Activated naive CD4-positive, alpha-beta T cell treated with anti-CD3 and anti-CD28 coated beads, Interleukin-2, amount 50 U/mL, for 72 hours (primary cell): Measurements from ENCODE around the gene NPRL2. TPM values are rescaled to one million over a fixed set of nuclear protein-coding genes. Genes with fewer than 3 reads are reported as not detected.

Source experiments
- ATAC-seq, 2 donors: fragments of 150-1000 bp; cut with Tn5 transposase; 2 replicates each; pipeline ENCODE4 v1.10.0; 2021; ENCODE audit warnings: mild to moderate bottlenecking in 2 of 2, moderate library complexity in 2 of 2
- DNase-seq, 2 donors: peaks; one replicate each; pipeline ENCODE4 v3.0.0; 2021 to 2022; ENCODE audit warnings: low spot score in 2 of 2
- H3K27ac Mint-ChIP-seq, 2 donors: one replicate each; pipeline ENCODE4 v1.8.0; 2022; ENCODE audit warnings: mild to moderate bottlenecking in 2 of 2, mixed read lengths in 2 of 2
- H3K36me3 Mint-ChIP-seq, 2 donors: one replicate each; pipeline ENCODE4 v1.8.0; 2022; ENCODE audit warnings: mixed read lengths in 2 of 2
- H3K9me3 Mint-ChIP-seq, 2 donors: one replicate each; pipeline ENCODE4 v1.8.0; 2022; ENCODE audit warnings: mixed read lengths in 2 of 2
- total RNA-seq, 2 donors: library from RNA; stranded (reverse); gene quantifications; one replicate each; pipeline ENCODE4 v1.2.3, GENCODE V29; 2022

NPRL2 gene
- total RNA-seq, 2 donors from 2014 or later = 42.3 to 50.7 TPM

- no peak for ATAC-seq
- Mint-ChIP-seq H3K36me3 (no peaks in the 10 kb centered on the region), H3K27ac (peak overlapping the region in 1 of 2 donors; percentile 93), H3K9me3 (no peaks in the 10 kb centered on the region)
- DNase-seq = no peak
Measured at GRCh38 chr3:50325113-50325480, 25.5 kb downstream of the NPRL2 start.

GRCh38 chr3:50324351-50325112, 26.0 kb downstream of the NPRL2 start:
- ATAC-seq (peak in 1 of 2 donors; percentile 34), DNase-seq (peak in 1 of 2 donors; percentile 77)
- Mint-ChIP-seq H3K9me3 (no peaks in the 10 kb centered on the region), H3K27ac (peak overlapping the region; percentile 49 to 93), H3K36me3 (no peaks in the 10 kb centered on the region)

- Mint-ChIP-seq H3K36me3 (no peaks in the 10 kb centered on the region), H3K27ac (peak overlapping the region; percentile 49 to 87)
- no peak for ATAC-seq
Measured at GRCh38 chr3:50323614-50324199, 26.9 kb downstream of the NPRL2 start.

GRCh38 chr3:50323092-50323600, 27.4 kb downstream of the NPRL2 start:
- no peaks in the 10 kb centered on the region for H3K36me3 Mint-ChIP-seq
- no peaks in the 10 kb centered on the region for H3K9me3 Mint-ChIP-seq
- DNase-seq = no peak
- ATAC-seq = no peak
- H3K27ac Mint-ChIP-seq = peak overlapping the region; percentile 49 to 87

More at GRCh38 chr3:50323614-50324199, 26.9 kb downstream of the NPRL2 start:
- H3K9me3 Mint-ChIP-seq = no peaks in the 10 kb centered on the region
- DNase-seq = no peak

GRCh38 chr3:50322386-50323091, 28.0 kb downstream of the NPRL2 start, which contains the start of gene HYAL2:
TSS of gene HYAL2 (minus strand) at chr3:50322745. CDS start at chr3:50320489, 2,256 bp downstream.
- no peaks in the 10 kb centered on the region for H3K36me3 Mint-ChIP-seq
- H3K9me3 Mint-ChIP-seq = no peaks in the 10 kb centered on the region
- H3K27ac Mint-ChIP-seq = peak within 1 kb of the TSS; percentile 87 to 94
- DNase-seq (no peak), ATAC-seq (no peak)

- ATAC-seq (no peak), DNase-seq (no peak)
- Mint-ChIP-seq H3K9me3 (no peaks in the 10 kb centered on the region), H3K27ac (peak overlapping the region in 1 of 2 donors; percentile 87), H3K36me3 (no peaks in the 10 kb centered on the region)
Measured at GRCh38 chr3:50322115-50322385, 28.5 kb downstream of the NPRL2 start.

- DNase-seq (peak; percentile 86 to 91), ATAC-seq (peak; percentile 85 to 86)
- Mint-ChIP-seq H3K9me3 (no peaks in the 10 kb centered on the region), H3K36me3 (no peaks in the 10 kb centered on the region), H3K27ac (peak overlapping the region; percentile 87 to 94)
Measured at GRCh38 chr3:50321336-50322114, 29.1 kb downstream of the NPRL2 start.

GRCh38 chr3:50320853-50321335, 29.7 kb downstream of the NPRL2 start:
- peak overlapping the region; percentile 87 to 90 for H3K27ac Mint-ChIP-seq
- no peaks in the 10 kb centered on the region for H3K9me3 Mint-ChIP-seq
- H3K36me3 Mint-ChIP-seq = no peaks in the 10 kb centered on the region
- peak in 1 of 2 donors; percentile 70 for DNase-seq
- ATAC-seq = peak; percentile 72 to 73

GRCh38 chr3:50319894-50320625, 30.5 kb downstream of the NPRL2 start:
- H3K9me3 Mint-ChIP-seq = no peaks in the 10 kb centered on the region
- H3K36me3 Mint-ChIP-seq = no peaks in the 10 kb centered on the region
- ATAC-seq = no peak
- DNase-seq = no peak
- H3K27ac Mint-ChIP-seq = peak overlapping the region in 1 of 2 donors; percentile 76

- Mint-ChIP-seq H3K36me3 (no peaks in the 10 kb centered on the region), H3K27ac (no peak overlapping the region), H3K9me3 (no peaks in the 10 kb centered on the region)
- no peak for DNase-seq
- no peak for ATAC-seq
Measured at GRCh38 chr3:50319181-50319893, 31.2 kb downstream of the NPRL2 start.

GRCh38 chr3:50318615-50319014, 32.0 kb downstream of the NPRL2 start:
- Mint-ChIP-seq H3K27ac (no peak overlapping the region), H3K36me3 (no peaks in the 10 kb centered on the region), H3K9me3 (no peaks in the 10 kb centered on the region)
- DNase-seq = no peak
- no peak for ATAC-seq

- no peaks in the 10 kb centered on the region for H3K9me3 Mint-ChIP-seq
- H3K36me3 Mint-ChIP-seq = no peaks in the 10 kb centered on the region
- ATAC-seq (no peak), DNase-seq (no peak)
- no peak overlapping the region for H3K27ac Mint-ChIP-seq
Measured at GRCh38 chr3:50318163-50318562, 32.4 kb downstream of the NPRL2 start.

GRCh38 chr3:50317300-50317699, 33.3 kb downstream of the NPRL2 start:
- Mint-ChIP-seq H3K27ac (peak overlapping the region in 1 of 2 donors; percentile 60), H3K36me3 (no peaks in the 10 kb centered on the region), H3K9me3 (no peaks in the 10 kb centered on the region)
- ATAC-seq = no peak
- no peak for DNase-seq

GRCh38 chr3:50316657-50317242, 33.8 kb downstream of the NPRL2 start:
- Mint-ChIP-seq H3K9me3 (no peaks in the 10 kb centered on the region), H3K27ac (peak overlapping the region; percentile 19 to 60), H3K36me3 (no peaks in the 10 kb centered on the region)
- ATAC-seq = no peak
- DNase-seq = no peak

- ATAC-seq (no peak), DNase-seq (no peak)
- Mint-ChIP-seq H3K27ac (no peak overlapping the region), H3K36me3 (peaks cover 0 to under 1% of the 10 kb centered on the region in 2 donors), H3K9me3 (no peaks in the 10 kb centered on the region)
Measured at GRCh38 chr3:50314816-50315215, 35.8 kb downstream of the NPRL2 start.
